AG04450 (cell line): ENCODE data around the gene PELI2. TPM values are rescaled to one million over a fixed set of nuclear protein-coding genes. Genes with fewer than 3 reads are reported as not detected.
A peak's percentile ranks its signal among the peaks of the same experiment; 100 is the strongest.

Experiments
- CTCF ChIA-PET: fragments of 300-600, 350-600 bp; formaldehyde crosslinking; extraction: SDS; loops from one replicate; lab custom pipeline; 2022; ENCODE audit warnings: antibody characterized with exemption, inconsistent platforms; lab: Charles Lee
- POLR2A ChIA-PET: fragments of 350-600 bp; formaldehyde crosslinking; extraction: SDS; loops from one replicate; lab custom pipeline; 2021; ENCODE audit warnings: antibody characterized with exemption, inconsistent platforms; lab: Yijun Ruan, JAX
- DNase-seq: peaks from one replicate; pipeline ENCODE4 v3.0.0-alpha.2; 2011; ENCODE audit warnings: low read depth, low spot score
- H3K27ac ChIP-seq: one replicate; pipeline ENCODE4 v1.5.1; 2012; ENCODE audit warnings: low read depth, low read length, control low read depth
- H3K27me3 ChIP-seq: one replicate; pipeline ENCODE4 v1.6.0; 2012; ENCODE audit warnings: low read length; ENCODE audit not compliant: control insufficient read depth, insufficient read depth
- H3K4me3 ChIP-seq: 2 replicates; pipeline ENCODE4 v1.5.1; 2011; ENCODE audit warnings: mild to moderate bottlenecking, low read depth, low read length, control low read depth
- H3K9me3 ChIP-seq: 2 replicates; pipeline ENCODE4 v1.5.1; 2012; ENCODE audit warnings: low read length; ENCODE audit not compliant: control insufficient read depth, insufficient read depth
- CTCF ChIP-seq: IDR thresholded peaks from 2 replicates; pipeline ENCODE4 v1.5.1; 2011; ENCODE audit warnings: low read depth, low read length, control low read depth, inconsistent platforms
- polyA plus RNA-seq: library from polyadenylated mRNA; depleted of rRNA; stranded (reverse); fragments of >200 nt; gene quantifications from 2 replicates; pipeline ENCODE4 v1.2.3, GENCODE V29; 2011

The PELI2 gene
- polyA plus RNA-seq, 1 experiment, result 25.7 TPM

GRCh38 chr14:56341766-56342493, 223.7 kb downstream of the PELI2 start:
- no peak for TF ChIP-seq CTCF
- CTCF ChIA-PET, result interaction anchor here (1.0 to 3.0 kb wide), 4 partner anchors 81 to 903 kb away, joined by 3 to 14 read pairs (median 5); no protein-coding TSS in a partner anchor
- H3K27me3 ChIP-seq, result no peaks in the 10 kb centered on the region
- POLR2A ChIA-PET, result interaction anchor here (0.7 kb wide), 2 partner anchors 10 to 427 kb away, joined by 4 to 5 read pairs; no protein-coding TSS in a partner anchor
- no peak overlapping the region for H3K4me3 ChIP-seq
- DNase-seq, result peak; percentile 68
- H3K27ac ChIP-seq, result peak overlapping the region; percentile 92
- H3K9me3 ChIP-seq, result no peaks in the 10 kb centered on the region

- Histone ChIP-seq H3K27me3 (no peaks in the 10 kb centered on the region), H3K4me3 (no peak overlapping the region), H3K9me3 (no peaks in the 10 kb centered on the region), H3K27ac (peak overlapping the region; percentile 92)
- CTCF ChIA-PET, result interaction anchor here (1.0 to 2.0 kb wide), 3 partner anchors 80 to 904 kb away, joined by 3 to 7 read pairs (median 3); no protein-coding TSS in a partner anchor
- TF ChIP-seq CTCF, result no peak
- no peak for DNase-seq
- POLR2A ChIA-PET, result interaction anchor here (0.7 kb wide), 2 partner anchors 9 to 428 kb away, joined by 4 to 5 read pairs; no protein-coding TSS in a partner anchor
These were observed 224.3 kb downstream of the PELI2 start for GRCh38 chr14:56342494-56342942.

- no peak overlapping the region for H3K27ac ChIP-seq
- no peaks in the 10 kb centered on the region for H3K27me3 ChIP-seq
- H3K4me3 ChIP-seq, result no peak overlapping the region
- no peaks in the 10 kb centered on the region for H3K9me3 ChIP-seq
- DNase-seq, result no peak
- ChIA-PET POLR2A (no interaction called here), CTCF (no interaction called here)
- no peak for TF ChIP-seq CTCF
These were observed 231.7 kb downstream of the PELI2 start for GRCh38 chr14:56349960-56350359.
